HCT116 (cell line): Measurements from ENCODE around the gene ALDOC. TPM values are rescaled to one million over a fixed set of nuclear protein-coding genes. Genes with fewer than 3 reads are reported as not detected.

Source experiments
- ATAC-seq: fragments of 200-7000 bp; cut with Tn5 transposase; 2 replicates; pipeline ENCODE4 v1.9.1; 2020; ENCODE audit warnings: mild to moderate bottlenecking, moderate library complexity
- Bru-seq: library from RNA; stranded (reverse); fragments of 400-500 nt; gene quantifications from one replicate; lab custom pipeline; 2021; lab: Mats Ljungman, UMichigan
- BruChase-seq, 2 experiments: library from RNA; stranded (reverse); fragments of 400-500 nt; gene quantifications; one replicate each; lab custom pipeline; 2021; lab: Mats Ljungman, UMichigan
- BruUV-seq: library from RNA; stranded (reverse); fragments of 400-500 nt; replicated peaks from 2 replicates; lab custom pipeline; 2021; lab: Mats Ljungman, UMichigan
- CTCF ChIA-PET: fragments of 300-600 bp; sonication (Branson Sonifier 250); formaldehyde crosslinking; loops from one replicate; lab custom pipeline; 2021; ENCODE audit warnings: antibody characterized with exemption; lab: Charles Lee
- POLR2A ChIA-PET: fragments of 300-600, 350-600 bp; sonication (Branson Sonifier 250); formaldehyde crosslinking; loops from one replicate; lab custom pipeline; 2021; ENCODE audit warnings: antibody characterized with exemption; lab: Charles Lee
- RAD21 ChIA-PET, 2 experiments: fragments of 300-600 bp; sonication (Branson Sonifier 250); formaldehyde crosslinking; loops; one replicate each; lab custom pipeline; 2023; ENCODE audit warnings: low total read pairs in 2 of 2; ENCODE audit not compliant: uncharacterized antibody in 2 of 2, unreplicated experiment in 2 of 2, low non-redundant PET in 1 of 2; lab: Charles Lee
- DNase-seq: peaks from one replicate; pipeline ENCODE4 v3.0.0-alpha.2; 2010; ENCODE audit warnings: low read depth, low spot score
- H2AFZ ChIP-seq: fragments of 200-600 bp; shearing (Covaris generic), sonication (generic); 2 replicates; pipeline ENCODE4 v1.6.1; 2017; ENCODE audit warnings: low read depth, mixed run types, mixed read lengths, antibody characterized with exemption, low read length; ENCODE audit not compliant: poor library complexity, severe bottlenecking
- H3K27ac ChIP-seq: 2 replicates; pipeline ENCODE4 v1.5.1; 2012; ENCODE audit warnings: low read depth, low read length
- H3K27me3 ChIP-seq: fragments of 200-600 bp; sonication (generic); 2 replicates; pipeline ENCODE4 v1.6.1; 2016; ENCODE audit warnings: mixed run types, low read length, mixed read lengths; ENCODE audit not compliant: insufficient read depth
- H3K36me3 ChIP-seq, 2 experiments: fragments of 200-500 bp in 1 of 2; fragments of 200-600 bp in 1 of 2; sonication (Bioruptor generic) in 1 of 2; sonication (generic) in 1 of 2; 2 replicates each; pipeline versions ENCODE4 v1.5.1 to v1.6.1; 2014 to 2016; ENCODE audit warnings: low read length in 2 of 2, inconsistent platforms in 1 of 2, mixed read lengths in 1 of 2, mixed run types in 1 of 2; ENCODE audit not compliant: insufficient read depth in 2 of 2, control insufficient read depth in 1 of 2
- H3K4me1 ChIP-seq, 2 experiments: fragments of 200-600 bp in 1 of 2; sonication (generic) in 1 of 2; 2 replicates each; pipeline versions ENCODE4 v1.5.1 to v1.6.1; 2012 to 2017; ENCODE audit warnings: low read length in 2 of 2, inconsistent platforms in 1 of 2, mild to moderate bottlenecking in 1 of 2, mixed read lengths in 1 of 2, mixed run types in 1 of 2, moderate library complexity in 1 of 2; ENCODE audit not compliant: insufficient read depth in 2 of 2, control insufficient read depth in 1 of 2
- H3K4me2 ChIP-seq: fragments of 200-600 bp; sonication (generic); 2 replicates; pipeline ENCODE4 v1.6.1; 2017; ENCODE audit warnings: mixed run types, low read length, mixed read lengths
- H3K4me3 ChIP-seq, 2 experiments: fragments of 200-600 bp in 1 of 2; sonication (generic) in 1 of 2; replicated peaks in 1 of 2; 2 replicates each; pipeline ENCODE4 v1.5.1; 2011 to 2016; ENCODE audit warnings: low read length in 2 of 2, control low read depth in 1 of 2, low read depth in 1 of 2, mild to moderate bottlenecking in 1 of 2, mixed read lengths in 1 of 2, mixed run types in 1 of 2
- H3K79me2 ChIP-seq: fragments of 200-600 bp; sonication (generic); 2 replicates; pipeline ENCODE4 v1.6.1; 2017; ENCODE audit warnings: mild to moderate bottlenecking, mixed run types, low read length, moderate library complexity, mixed read lengths; ENCODE audit not compliant: insufficient read depth
- H3K9ac ChIP-seq: fragments of 200-600 bp; sonication (generic); 2 replicates; pipeline ENCODE4 v1.6.1; 2016; ENCODE audit warnings: low read length, mixed read lengths
- H3K9me2 ChIP-seq: fragments of 200-600 bp; sonication (generic), shearing (Covaris generic); 2 replicates; pipeline ENCODE4 v1.6.1; 2017; ENCODE audit warnings: mixed run types, mild to moderate bottlenecking, moderate library complexity; ENCODE audit not compliant: insufficient read depth
- H3K9me3 ChIP-seq, 2 experiments: fragments of 200-500 bp in 1 of 2; fragments of 200-600 bp in 1 of 2; sonication (Bioruptor generic) in 1 of 2; sonication (generic) in 1 of 2; 2 replicates each; pipeline ENCODE4 v1.6.1; 2014 to 2017; ENCODE audit warnings: low read length in 2 of 2, mixed read lengths in 2 of 2, inconsistent platforms in 1 of 2, low read depth in 1 of 2, mild to moderate bottlenecking in 1 of 2, mixed run types in 1 of 2, moderate library complexity in 1 of 2; ENCODE audit not compliant: control insufficient read depth in 1 of 2, insufficient read depth in 1 of 2
- H4K20me1 ChIP-seq: fragments of 200-600 bp; sonication (generic), shearing (Covaris generic); 2 replicates; pipeline ENCODE4 v1.6.1; 2017; ENCODE audit warnings: mixed run types, mild to moderate bottlenecking, moderate library complexity; ENCODE audit not compliant: insufficient read depth
- CBX3 ChIP-seq: IDR thresholded peaks from 2 replicates; pipeline ENCODE4 v1.6.1; 2012; ENCODE audit warnings: low read depth
- EGR1 ChIP-seq: IDR thresholded peaks from 2 replicates; pipeline ENCODE4 v1.6.1; 2012; ENCODE audit warnings: low read depth
- EZH2phosphoT487 ChIP-seq: fragments of 200-600 bp; IDR thresholded peaks from 2 replicates; pipeline ENCODE4 v1.6.1; 2018; ENCODE audit warnings: antibody characterized with exemption, borderline replicate concordance
- POLR2AphosphoS5 ChIP-seq: IDR thresholded peaks from 2 replicates; pipeline ENCODE4 v1.6.1; 2011; ENCODE audit warnings: mild to moderate bottlenecking, low read depth, low read length, moderate library complexity
- SIN3A ChIP-seq: IDR thresholded peaks from 2 replicates; pipeline ENCODE4 v1.6.1; 2012; ENCODE audit warnings: low read depth
- SP1 ChIP-seq: IDR thresholded peaks from 2 replicates; pipeline ENCODE4 v1.6.1; 2012; ENCODE audit warnings: low read depth
- SRF ChIP-seq: IDR thresholded peaks from 2 replicates; pipeline ENCODE4 v1.6.1; 2012; ENCODE audit warnings: low read depth
- TCF7L2 ChIP-seq: IDR thresholded peaks from 2 replicates; pipeline ENCODE4 v1.7.0; 2011; ENCODE audit warnings: borderline replicate concordance, inconsistent platforms; ENCODE audit not compliant: insufficient read depth, insufficient read length; ENCODE audit errors: extremely low read depth
- ZFX ChIP-seq: fragments of 450-650 bp; IDR thresholded peaks from 2 replicates; pipeline ENCODE4 v1.6.1; 2017
- intact Hi-C: fragments of 100-400 bp; cut with micrococcal nuclease; formaldehyde crosslinking; loops from 2 replicates; pipeline ENCODE4 v1.10.0; 2022
- long read RNA-seq: library from polyadenylated mRNA; unstranded; transcript quantifications from one replicate; pipeline ENCODE4 v2.0.0, GENCODE V29; 2021; ENCODE audit not compliant: unreplicated experiment
- polyA plus RNA-seq: library from polyadenylated mRNA; unstranded; fragments of >200 nt; gene quantifications from 2 replicates; pipeline ENCODE4 v1.2.1, GENCODE V29; 2012; ENCODE audit warnings: missing spikeins
- total RNA-seq: library from RNA; stranded (reverse); gene quantifications from one replicate; pipeline ENCODE4 v1.2.1, GENCODE V29; 2021; ENCODE audit not compliant: unreplicated experiment
- TF ChIP-seq, protein P1 (sequence below): IDR thresholded peaks from 2 replicates; pipeline ENCODE4 v1.6.1; 2012

Gene ALDOC
- total RNA-seq: 82.8 TPM
- polyA plus RNA-seq: 379 and 483 TPM in 2 replicates
- Bru-seq, nascent RNA: percentile 55 among the genes with signal in this experiment
- BruChase-seq, experiment 1, labeled RNA remaining after a 6-hour chase: percentile 74 among the genes with signal in this experiment
- BruChase-seq, experiment 2, labeled RNA remaining after a 2-hour chase: percentile 63 among the genes with signal in this experiment
- long read RNA-seq, transcript ALDOC-203 (10 exons, 1,722 nt): minor isoform, 7 of 51 reads
- long read RNA-seq, transcript ALDOC-201 (9 exons, 1,982 nt): major isoform, 25 of 51 reads
- long read RNA-seq, partial matches to known transcripts: 13 of 51 reads
- long read RNA-seq, other reads (novel, unspliced or antisense): 6 of 51 reads

DNA sequence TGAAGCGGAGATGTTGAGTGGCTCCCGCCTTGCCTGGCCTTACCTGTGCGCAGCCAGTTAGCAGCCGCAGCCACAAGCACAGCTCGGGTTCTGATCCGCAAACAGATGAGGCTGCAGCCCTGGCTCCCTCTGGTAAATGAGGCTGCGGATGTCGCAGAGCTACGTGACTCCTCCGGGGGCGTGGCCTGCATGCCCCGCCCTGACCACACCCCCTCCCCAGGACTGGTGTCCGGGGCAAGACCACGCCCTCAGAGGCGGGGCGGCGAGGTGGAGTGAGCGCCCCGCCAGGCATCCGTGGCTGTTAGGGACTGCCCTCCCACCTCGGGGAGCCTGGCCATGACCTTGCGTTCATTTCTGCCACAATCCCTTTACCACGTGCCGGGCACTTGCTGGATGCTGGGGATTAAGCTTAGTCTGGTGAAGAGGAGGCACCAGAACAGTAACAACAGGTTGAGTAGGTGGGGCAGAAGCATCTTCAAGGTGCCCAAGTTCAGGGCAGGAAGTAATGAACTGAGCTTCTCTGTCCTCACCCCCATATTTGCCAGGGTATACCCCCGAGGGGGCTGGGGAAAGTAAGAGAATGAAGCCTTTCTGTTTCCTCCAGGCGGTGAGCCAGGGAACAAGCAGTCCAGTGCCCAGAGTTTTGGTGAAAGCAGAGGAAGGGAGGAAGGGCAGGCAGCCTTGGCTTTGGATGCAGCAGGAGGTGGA lies at the start of gene ALDOC:
Gene ALDOC, minus strand, starts transcription at position 138 of the 708 bp plus-strand sequence. CDS start 1,363 bp downstream, outside the sequence.
- Histone ChIP-seq H4K20me1 (no peaks in the 10 kb centered on the region), H3K9me3 (no peaks in the 10 kb centered on the region), H3K79me2 (no peaks in the 10 kb centered on the region), H3K27ac (peak within 1 kb of the TSS; percentile 60), H3K9ac (peak within 1 kb of the TSS; percentile 4; the same call in 1 of the 2 replicates), H3K36me3 (peaks cover 16 to 26% of the 10 kb centered on the region in 2 experiments; a peak in 3 of 4 replicates), H3K4me2 (peak within 1 kb of the TSS; percentile 50), H3K27me3 (no peaks in the 10 kb centered on the region), H3K4me3 (peak within 1 kb of the TSS; percentile 44 to 45), H2AFZ (no peak within 1 kb of the TSS), H3K9me2 (no peaks in the 10 kb centered on the region), H3K4me1 (peaks cover 6 to 16% of the 10 kb centered on the region in 2 experiments; a peak in 3 of 4 replicates)
- ChIA-PET POLR2A (no interaction called here), CTCF (interaction anchor here (1.3 kb wide), 1 partner anchor 70 kb away, joined by 4 read pairs; no protein-coding TSS in a partner anchor), RAD21 (no interaction called here)
- no TSS peak for BruUV-seq
- TF ChIP-seq, protein P1, sequence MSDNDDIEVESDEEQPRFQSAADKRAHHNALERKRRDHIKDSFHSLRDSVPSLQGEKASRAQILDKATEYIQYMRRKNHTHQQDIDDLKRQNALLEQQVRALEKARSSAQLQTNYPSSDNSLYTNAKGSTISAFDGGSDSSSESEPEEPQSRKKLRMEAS: peak; percentile 40; the same call in 1 of the 2 replicates
- TF ChIP-seq ZFX: no peak
- TF ChIP-seq EZH2phosphoT487: no peak
- no peak for TF ChIP-seq EGR1
- no peak for TF ChIP-seq SIN3A
- no peak for TF ChIP-seq SP1
- no peak for TF ChIP-seq TCF7L2
- no peak for TF ChIP-seq SRF
- TF ChIP-seq CBX3: no peak
- TF ChIP-seq POLR2AphosphoS5: peak; percentile 80
- intact Hi-C loops: no loop called here
- DNase-seq (peak; percentile 81), ATAC-seq (peak; percentile 97)
